ENCODE measurements around the gene HNRNPAB.
"Not testable (repeated sequence)": the region's sequence is repeated elsewhere in the genome, so short reads cannot be mapped to it uniquely, and the experiment has no call there.

The HNRNPAB gene

GRCh38 chr5:178196986-178197385 lies 7.3 kb upstream of the HNRNPAB start:
- DNase-seq (ENCODE audit: low read depth in 3 of 3), result no peak

DNA sequence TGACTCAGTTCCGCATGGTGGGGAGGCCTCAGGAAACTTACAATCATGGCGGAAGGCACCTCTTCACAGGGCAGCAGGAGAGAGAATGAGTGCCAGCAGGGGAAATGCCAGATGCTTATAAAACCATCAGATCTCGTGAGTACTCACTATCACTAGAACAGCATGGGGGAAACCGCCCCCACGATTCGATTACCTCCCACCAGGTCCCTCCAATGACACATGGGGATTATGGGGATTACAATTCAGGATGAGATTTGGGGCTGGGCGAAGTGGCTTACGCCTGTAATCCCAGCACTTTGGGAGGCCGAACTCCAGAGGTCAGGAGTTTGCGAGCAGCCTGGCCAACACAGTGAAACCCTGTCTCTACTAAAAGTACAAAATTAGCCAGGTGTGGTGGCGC lies 6.2 kb upstream of the HNRNPAB start:
- DNase-seq (ENCODE audit: low read depth in 3 of 3), result not testable (repeated sequence)

- no peak for DNase-seq (ENCODE audit: low read depth in 3 of 3)
Observed at GRCh38 chr5:178198706-178199105, 5.6 kb upstream of the HNRNPAB start.

GRCh38 chr5:178199581-178200434 lies 4.5 kb upstream of the HNRNPAB start:
- no peak for DNase-seq (ENCODE audit: low read depth in 3 of 3)

GRCh38 chr5:178201221-178201926 lies 3.0 kb upstream of the HNRNPAB start:
- DNase-seq (ENCODE audit: low read depth in 3 of 3), result no peak

GRCh38 chr5:178201927-178202235 lies 2.5 kb upstream of the HNRNPAB start:
- no peak for DNase-seq (ENCODE audit: low read depth in 3 of 3)

GRCh38 chr5:178202541-178202940 lies 1.8 kb upstream of the HNRNPAB start:
- DNase-seq (ENCODE audit: low read depth in 3 of 3), result no peak

DNA sequence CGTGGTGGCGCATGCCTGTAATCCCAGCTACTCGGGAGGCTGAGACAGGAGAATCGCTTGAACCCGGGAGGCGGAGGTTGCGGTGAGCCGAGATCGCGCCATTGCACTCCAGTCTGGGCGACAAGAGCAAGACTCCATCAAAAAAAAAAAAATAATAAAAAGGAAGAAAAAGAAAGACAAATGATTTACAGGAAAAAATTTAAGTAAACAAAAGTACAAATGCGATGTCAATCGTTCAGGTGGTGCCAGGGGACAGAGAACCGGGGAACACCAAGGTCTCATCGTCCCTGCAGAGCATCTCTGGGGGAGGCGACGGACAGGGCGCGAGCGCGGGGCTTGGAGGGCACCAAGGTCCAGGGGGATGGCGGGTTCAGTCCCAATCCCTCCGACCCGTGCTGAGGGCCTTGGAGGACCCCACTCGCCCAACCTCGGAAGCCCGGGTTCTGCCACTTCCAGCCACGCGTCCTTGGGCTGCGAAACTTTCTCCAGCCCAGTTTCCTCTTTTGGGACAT lies 607 bp upstream of the HNRNPAB start:
- DNase-seq (ENCODE audit: low read depth in 3 of 3), result peak in 1 of 3 donors; percentile 27

GRCh38 chr5:178204935-178205748 lies 809 bp downstream of the HNRNPAB start:
- peak; percentile 56 to 77 (median 66) for DNase-seq (ENCODE audit: low read depth in 3 of 3)

- no peak for DNase-seq (ENCODE audit: low read depth in 3 of 3)
Observed at GRCh38 chr5:178205749-178206047, 1.4 kb downstream of the HNRNPAB start.

DNA sequence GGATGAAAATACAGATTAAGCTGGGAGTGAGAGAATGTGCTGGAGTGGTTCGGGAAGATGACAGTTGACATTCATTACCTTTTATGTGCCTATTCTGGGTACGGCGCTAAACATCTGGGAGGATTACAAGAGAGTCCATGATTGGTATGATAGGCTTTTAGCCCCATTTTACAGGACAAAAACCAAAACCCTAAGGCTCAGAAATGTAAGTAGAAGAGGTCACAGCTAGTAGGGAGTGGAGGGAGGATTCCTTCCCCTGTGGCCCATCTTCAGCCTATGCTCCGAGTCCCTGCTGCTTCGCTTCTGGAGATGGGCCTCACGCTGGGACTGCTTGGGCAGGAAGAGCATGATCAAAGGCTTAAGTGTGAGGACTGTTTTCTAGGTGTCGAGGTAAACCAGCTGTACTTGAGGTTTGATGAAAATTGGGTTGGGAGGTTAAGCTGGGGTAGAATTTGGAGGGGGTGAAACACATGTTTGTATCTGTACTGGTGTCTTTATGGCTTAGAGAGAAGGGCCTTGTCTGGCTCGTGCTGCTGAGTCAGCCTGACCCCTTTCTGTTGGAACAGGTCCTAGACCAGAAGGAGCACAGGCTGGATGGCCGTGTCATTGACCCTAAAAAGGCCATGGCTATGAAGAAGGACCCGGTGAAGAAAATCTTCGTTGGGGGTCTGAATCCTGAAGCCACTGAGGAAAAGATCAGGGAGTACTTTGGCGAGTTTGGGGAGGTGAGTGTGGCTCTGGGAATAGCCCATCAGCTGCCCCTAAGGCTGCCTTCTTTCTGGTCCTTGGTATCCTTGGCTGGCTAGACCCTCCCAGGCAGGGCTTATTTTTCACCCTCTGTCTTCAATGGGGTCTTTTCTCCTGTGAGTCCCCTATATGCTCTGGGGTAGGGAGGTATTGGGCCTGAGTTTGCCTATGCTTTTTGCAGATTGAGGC lies 2.1 kb downstream of the HNRNPAB start:
- DNase-seq (ENCODE audit: low read depth in 3 of 3), result no peak

GRCh38 chr5:178207183-178207916 lies 3.0 kb downstream of the HNRNPAB start:
- DNase-seq (ENCODE audit: low read depth in 3 of 3), result no peak

DNA sequence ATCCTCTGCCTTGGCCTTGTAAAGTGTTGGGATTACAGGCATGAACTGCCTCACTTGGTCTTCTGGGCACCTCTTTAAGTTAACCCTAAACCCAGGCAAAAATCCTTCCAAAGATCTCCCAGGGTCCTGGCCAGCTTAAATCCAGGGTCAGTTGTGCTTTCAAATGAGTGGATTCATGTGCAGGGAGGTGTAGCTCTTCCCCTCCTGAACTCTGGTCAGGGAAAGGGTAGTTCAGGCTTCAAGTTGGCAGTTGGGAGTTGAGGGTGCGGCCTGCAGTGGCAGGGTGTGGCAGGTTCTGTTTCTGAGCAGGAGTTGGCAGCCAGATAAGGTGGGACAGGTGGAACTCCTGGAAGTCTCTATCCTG lies 3.6 kb downstream of the HNRNPAB start:
- no peak for DNase-seq (ENCODE audit: low read depth in 3 of 3)

DNA sequence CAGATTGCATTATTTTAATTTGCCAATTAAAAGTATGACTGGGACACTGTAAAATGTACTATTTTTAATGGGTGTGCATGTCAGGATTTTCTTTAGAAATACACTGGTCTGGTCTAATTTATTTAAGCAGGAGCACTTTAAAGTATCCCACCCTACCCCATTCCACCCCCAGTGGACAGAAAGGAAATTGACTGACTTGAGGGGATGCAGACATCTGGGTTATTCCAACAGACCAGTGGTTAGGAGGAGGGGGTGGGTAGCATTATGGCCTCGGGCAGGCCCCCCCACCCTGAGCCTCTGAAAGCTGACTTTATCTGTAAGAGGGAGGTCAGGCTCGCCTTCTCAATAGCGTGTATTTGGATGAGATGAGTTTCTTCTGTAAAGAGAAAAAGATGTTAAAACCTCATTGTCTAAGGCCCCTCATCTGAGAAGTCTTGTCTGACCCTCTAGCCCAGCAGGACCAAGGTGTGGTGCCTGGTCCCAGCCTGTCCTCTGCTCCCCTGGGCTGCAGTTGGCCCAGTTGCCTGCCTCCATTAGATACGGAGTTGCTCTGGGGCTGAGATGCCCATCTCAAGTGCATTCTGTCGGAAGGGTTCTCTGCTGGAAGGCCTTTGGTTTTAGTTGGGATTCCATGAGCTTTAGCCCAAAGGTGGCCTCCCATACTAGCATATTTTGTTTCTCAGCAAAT lies 4.4 kb downstream of the HNRNPAB start:
- no peak for DNase-seq (ENCODE audit: low read depth in 3 of 3)

DNA sequence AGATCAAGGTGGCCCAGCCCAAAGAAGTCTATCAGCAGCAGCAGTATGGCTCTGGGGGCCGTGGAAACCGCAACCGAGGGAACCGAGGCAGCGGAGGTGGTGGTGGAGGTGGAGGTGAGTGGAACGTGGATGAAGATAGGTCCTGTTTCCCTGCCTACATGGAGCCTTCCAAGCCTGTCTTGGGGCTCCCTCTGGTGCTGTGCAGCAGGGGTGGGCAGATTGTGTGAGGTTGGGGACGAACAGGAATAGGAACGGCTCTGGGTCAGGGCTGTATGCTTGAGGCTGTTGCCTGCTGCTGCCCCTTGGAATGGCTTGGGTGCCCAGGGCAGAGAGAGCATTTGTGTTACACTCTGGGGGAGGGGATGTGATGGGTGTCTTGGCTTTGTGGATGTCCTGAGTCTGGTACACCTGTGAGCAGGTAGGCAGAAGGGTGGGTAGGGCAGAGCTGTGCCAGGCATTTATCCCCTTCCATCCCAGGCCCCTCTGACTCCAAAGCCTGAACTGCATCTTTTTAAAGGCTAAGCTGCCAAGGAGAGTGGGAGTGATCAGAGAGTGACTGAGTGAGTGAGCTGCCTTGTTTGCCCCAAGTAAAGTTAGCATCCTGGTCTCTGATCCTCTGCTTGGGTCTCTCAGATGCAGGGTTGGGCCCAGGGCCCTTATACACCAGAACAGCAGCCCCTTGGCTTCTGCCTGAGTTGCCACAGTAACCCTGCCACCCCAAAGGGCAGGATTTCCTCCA lies 5.2 kb downstream of the HNRNPAB start:
- DNase-seq (ENCODE audit: low read depth in 3 of 3), result no peak

GRCh38 chr5:178210073-178210535 lies 5.8 kb downstream of the HNRNPAB start:
- DNase-seq (ENCODE audit: low read depth in 3 of 3), result no peak

DNA sequence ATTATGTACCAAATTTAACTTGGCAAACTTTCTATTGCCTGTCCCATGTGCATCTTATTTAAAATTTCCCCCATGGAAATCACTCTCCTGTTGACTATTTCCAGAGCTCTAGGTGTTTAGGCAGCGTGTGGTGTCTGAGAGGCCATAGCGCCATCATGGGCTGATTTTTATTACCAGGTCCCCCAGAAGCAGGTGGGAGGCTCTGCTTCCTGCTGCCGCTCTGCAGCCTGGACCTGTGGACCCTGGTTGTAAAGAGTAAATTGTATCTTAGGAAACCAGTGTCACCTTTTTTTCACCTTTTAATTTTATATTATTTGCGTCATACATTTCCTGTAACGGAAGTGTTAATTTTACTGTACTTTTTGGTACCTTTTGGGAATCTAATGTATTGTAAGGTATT lies 6.4 kb downstream of the HNRNPAB start:
- DNase-seq (ENCODE audit: low read depth in 3 of 3), result no peak

DNA sequence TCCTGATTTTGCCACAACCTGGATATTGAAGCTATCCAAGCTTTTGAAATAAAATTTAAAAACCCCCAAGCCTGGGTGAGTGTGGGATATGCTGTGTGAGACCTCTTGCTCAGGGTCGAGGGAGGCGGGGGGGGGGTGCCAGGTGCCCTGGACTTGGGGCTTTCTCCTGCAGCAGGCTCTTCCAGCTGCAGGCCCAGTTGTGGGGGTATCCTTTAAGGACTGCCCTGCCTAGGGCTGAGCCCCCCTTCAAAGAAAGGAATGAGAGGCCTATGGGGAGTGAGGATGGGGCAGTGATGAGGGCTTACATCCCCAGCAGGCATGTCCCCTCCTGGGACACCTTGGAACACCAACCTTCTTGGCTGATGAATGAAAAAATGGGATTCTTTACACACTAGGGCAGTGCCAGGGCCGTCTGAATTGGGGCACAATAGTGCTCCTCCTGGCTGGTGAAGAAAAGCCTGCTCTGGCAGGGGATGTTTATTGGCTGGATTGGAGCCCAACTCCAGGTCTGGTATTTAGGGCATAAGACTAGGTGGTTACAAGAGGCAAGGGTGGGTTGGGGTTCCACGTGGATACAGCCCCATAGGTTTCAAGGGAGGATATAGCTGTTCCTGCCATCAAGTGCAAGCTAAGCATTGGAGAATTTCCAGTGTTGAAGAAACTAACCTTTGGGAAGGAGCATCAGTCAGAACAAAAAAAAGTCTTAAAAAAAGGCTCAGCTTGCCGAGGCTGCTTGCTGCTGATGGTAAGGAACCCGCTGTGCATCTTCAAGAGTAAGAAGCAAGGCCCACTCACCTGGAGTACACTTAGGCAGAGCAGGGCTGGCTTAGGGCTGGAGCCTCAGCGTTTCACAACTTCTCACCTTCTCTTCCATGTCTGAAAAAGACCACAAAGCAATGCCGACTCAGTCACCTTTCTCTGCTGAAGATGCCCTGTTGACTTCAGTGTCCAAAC lies 7.0 kb downstream of the HNRNPAB start:
- DNase-seq (ENCODE audit: low read depth in 3 of 3), result no peak

Data from stimulated activated CD4-positive, alpha-beta T cell treated with anti-CD3 and anti-CD28 coated beads, TNF-alpha, amount 100 ng/mL, for 48 hours (primary cell).